Panc1 (cell line): Measurements from ENCODE around the gene PIK3AP1.

ENCODE experiments used
- CTCF ChIP-seq: fragments of 450-650 bp; IDR thresholded peaks from 2 replicates; pipeline ENCODE4 v1.5.1; 2017; ENCODE audit warnings: mild to moderate bottlenecking
- POLR2AphosphoS5 ChIP-seq: IDR thresholded peaks from 2 replicates; pipeline ENCODE4 v1.6.1; 2012; ENCODE audit warnings: mild to moderate bottlenecking, low read depth, low read length, moderate library complexity

DNA sequence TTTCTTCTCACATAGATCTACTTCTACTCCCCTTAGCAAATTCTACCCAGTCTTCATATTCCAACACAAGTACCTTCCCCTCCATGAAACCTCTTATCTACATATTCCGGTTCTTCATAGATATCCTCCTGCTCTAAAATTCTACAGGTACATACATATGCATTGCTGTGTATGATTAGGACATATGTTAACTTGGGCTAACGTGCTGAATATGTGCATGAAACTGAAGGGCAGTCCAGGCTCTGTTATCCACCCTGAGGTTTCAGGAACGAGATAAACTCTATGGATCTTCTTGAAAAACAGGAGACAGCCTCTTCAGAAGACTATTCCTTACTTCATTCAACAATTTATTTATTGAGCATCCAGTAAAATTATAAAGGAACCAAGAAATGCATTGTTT is 165.0 kb downstream of the PIK3AP1 start:
- TF ChIP-seq CTCF (no peak), POLR2AphosphoS5 (no peak)
